HepG2 (cell line): Measurements from ENCODE around the gene DYRK1B. TPM values are rescaled to one million over a fixed set of nuclear protein-coding genes. Genes with fewer than 3 reads are reported as not detected.

ENCODE experiments used
- ATAC-seq: fragments of 200-7000 bp; cut with Tn5 transposase; 3 replicates; pipeline ENCODE4 v1.9.1; 2020; ENCODE audit warnings: mild to moderate bottlenecking, moderate library complexity
- BruUV-seq: library from RNA; stranded (reverse); fragments of 400-500 nt; replicated peaks from 2 replicates; lab custom pipeline; 2021; lab: Mats Ljungman, UMichigan
- CTCF ChIA-PET: fragments of 300-600 bp; formaldehyde crosslinking; extraction: SDS; loops from one replicate; lab custom pipeline; 2021; ENCODE audit warnings: low total read pairs, inconsistent platforms, low intra/inter-chr PET ratio; lab: Yijun Ruan, JAX
- POLR2A ChIA-PET: fragments of 350-600 bp; sonication (Branson Sonifier 250); formaldehyde crosslinking; loops from one replicate; lab custom pipeline; 2020; ENCODE audit warnings: antibody characterized with exemption, inconsistent platforms; lab: Yijun Ruan, JAX
- DNase-seq: peaks from one replicate; pipeline ENCODE4 v3.0.0-alpha.2; 2015; ENCODE audit warnings: low spot score
- FAIRE-seq: peaks from 3 replicates; lab custom pipeline; 2011; peaks lifted over from hg19 to GRCh38; lab: Jason Lieb, UNC
- H2AFZ ChIP-seq: one replicate; pipeline ENCODE4 v1.6.1; 2011; ENCODE audit warnings: low read length, inconsistent platforms
- H3K27ac ChIP-seq: fragments of 300-600 bp; 3 replicates; pipeline ENCODE4 v1.8.0; 2011; ENCODE audit warnings: mixed run types, mild to moderate bottlenecking, mixed read lengths, low read length, inconsistent platforms; ENCODE audit not compliant: insufficient read depth; ENCODE audit errors: extremely low read length
- H3K27me3 ChIP-seq, 2 experiments: fragments of 200-600 bp in 1 of 2; 2 replicates in 1 of 2; 3 replicates in 1 of 2; pipeline versions ENCODE4 v1.6.0 to v1.8.0; 2011; ENCODE audit warnings: low read length in 2 of 2, mild to moderate bottlenecking in 2 of 2, moderate library complexity in 2 of 2, inconsistent platforms in 1 of 2; ENCODE audit not compliant: insufficient read depth in 2 of 2, control insufficient read depth in 1 of 2
- H3K36me3 ChIP-seq, 2 experiments: fragments of 200-600 bp in 1 of 2; replicated peaks in 1 of 2; 2 replicates in 1 of 2; 3 replicates in 1 of 2; pipeline versions ENCODE4 v1.5.1 to v1.8.0; 2011; ENCODE audit warnings: low read length in 2 of 2, inconsistent platforms in 1 of 2; ENCODE audit not compliant: insufficient read depth in 2 of 2, control insufficient read depth in 1 of 2
- H3K4me1 ChIP-seq: 2 replicates; pipeline ENCODE4 v1.5.1; 2012; ENCODE audit warnings: low read length, inconsistent platforms; ENCODE audit not compliant: insufficient read depth
- H3K4me2 ChIP-seq: 2 replicates; pipeline ENCODE4 v1.6.0; 2011; ENCODE audit warnings: low read depth, low read length, inconsistent platforms
- H3K4me3 ChIP-seq, 3 experiments: fragments of 200-600 bp in 1 of 3; sonication (generic), shearing (Covaris generic) in 1 of 3; replicated peaks in 1 of 3; 2 replicates each; pipeline ENCODE4 v1.5.1; 2011 to 2016; ENCODE audit warnings: low read length in 3 of 3, inconsistent platforms in 2 of 3, low read depth in 2 of 3, mild to moderate bottlenecking in 2 of 3, control low read depth in 1 of 3, mixed read lengths in 1 of 3; ENCODE audit not compliant: insufficient read depth in 1 of 3
- H3K79me2 ChIP-seq: one replicate; pipeline ENCODE4 v1.6.1; 2011; ENCODE audit warnings: low read length, inconsistent platforms; ENCODE audit not compliant: insufficient read depth
- H3K9ac ChIP-seq: 2 replicates; pipeline ENCODE4 v1.6.0; 2011; ENCODE audit warnings: mild to moderate bottlenecking, low read depth, low read length, inconsistent platforms; ENCODE audit not compliant: insufficient read depth
- H3K9me3 ChIP-seq: 2 replicates; pipeline ENCODE4 v1.5.1; 2012; ENCODE audit warnings: mild to moderate bottlenecking, low read length
- H4K20me1 ChIP-seq: 2 replicates; pipeline ENCODE4 v1.6.0; 2011; ENCODE audit warnings: inconsistent platforms, mild to moderate bottlenecking, low read length, moderate library complexity; ENCODE audit not compliant: insufficient read depth
- ARNT ChIP-seq: fragments of 450-650 bp; IDR thresholded peaks from 2 replicates; pipeline ENCODE4 v1.6.1; 2017
- CHCHD3 ChIP-seq: sonication (generic); formaldehyde crosslinking; IDR thresholded peaks from 2 replicates; pipeline ENCODE4 v1.8.0; 2022; ENCODE audit warnings: mild to moderate bottlenecking, missing genetic modification reagents, moderate library complexity
- DNMT1 ChIP-seq: sonication (generic); formaldehyde crosslinking; IDR thresholded peaks from 2 replicates; pipeline ENCODE4 v1.5.1; 2020; ENCODE audit warnings: mild to moderate bottlenecking, missing genetic modification reagents
- FOXK1 ChIP-seq: sonication (generic); formaldehyde crosslinking; IDR thresholded peaks from 2 replicates; pipeline ENCODE4 v1.4.0; 2020; ENCODE audit warnings: low read depth, missing genetic modification reagents, borderline replicate concordance
- HIVEP1 ChIP-seq: sonication (generic); formaldehyde crosslinking; IDR thresholded peaks from 2 replicates; pipeline ENCODE4 v1.4.0; 2020; ENCODE audit warnings: mild to moderate bottlenecking, missing genetic modification reagents
- IRF2 ChIP-seq: IDR thresholded peaks from 2 replicates; pipeline ENCODE4 v1.6.1; 2018; ENCODE audit warnings: missing genetic modification reagents, missing compliant biosample characterization
- PHF8 ChIP-seq: sonication (generic); formaldehyde crosslinking; IDR thresholded peaks from 2 replicates; pipeline ENCODE4 v1.5.0; 2020; ENCODE audit warnings: missing genetic modification reagents
- POGZ ChIP-seq: sonication (generic); formaldehyde crosslinking; IDR thresholded peaks from 2 replicates; pipeline ENCODE4 v1.4.0; 2020; ENCODE audit warnings: mild to moderate bottlenecking, missing genetic modification reagents
- RFXAP ChIP-seq: sonication (generic); formaldehyde crosslinking; IDR thresholded peaks from 2 replicates; pipeline ENCODE4 v1.4.0; 2020; ENCODE audit warnings: missing genetic modification reagents, borderline replicate concordance
- STAG1 ChIP-seq: sonication (generic); formaldehyde crosslinking; IDR thresholded peaks from 2 replicates; pipeline ENCODE4 v1.4.0; 2020; ENCODE audit warnings: missing genetic modification reagents
- TBL1XR1 ChIP-seq: fragments of 150-350 bp; IDR thresholded peaks from 2 replicates; pipeline ENCODE4 v1.6.1; 2014; ENCODE audit warnings: borderline replicate concordance, low read length; ENCODE audit not compliant: partially characterized antibody
- XBP1 ChIP-seq: sonication (generic); formaldehyde crosslinking; IDR thresholded peaks from 2 replicates; pipeline ENCODE4 v1.5.0; 2020; ENCODE audit warnings: missing genetic modification reagents
- ZFP62 ChIP-seq: sonication (generic); formaldehyde crosslinking; IDR thresholded peaks from 2 replicates; pipeline ENCODE4 v1.4.0; 2020; ENCODE audit warnings: missing genetic modification reagents
- ZNF253 ChIP-seq: sonication (generic); formaldehyde crosslinking; IDR thresholded peaks from 2 replicates; pipeline ENCODE4 v1.8.0; 2022; ENCODE audit warnings: mild to moderate bottlenecking, missing genetic modification reagents, borderline replicate concordance
- ZNF589 ChIP-seq: sonication (generic); formaldehyde crosslinking; conservative IDR thresholded peaks from 2 replicates; pipeline ENCODE4 v1.8.0; 2022; ENCODE audit warnings: mild to moderate bottlenecking, moderate library complexity, missing genetic modification reagents
- ZNF644 ChIP-seq: IDR thresholded peaks from 2 replicates; pipeline ENCODE4 v1.6.1; 2016; ENCODE audit warnings: low read depth
- ZNF788 ChIP-seq: sonication (generic); formaldehyde crosslinking; IDR thresholded peaks from 2 replicates; pipeline ENCODE4 v1.5.0; 2020; ENCODE audit warnings: mild to moderate bottlenecking, missing genetic modification reagents, borderline replicate concordance
- WGBS: methylation state at CpG from one replicate; pipeline ENCODE4 v1.1.6; 2017; ENCODE audit warnings: low lambda C conversion rate; 5-methylcytosine and 5-hydroxymethylcytosine counted together
- in situ Hi-C: cut with HindIII; loops from 2 replicates; pipeline ENCODE4 v1.10.0; 2017; ENCODE audit warnings: low pct_unique_long_range_greater_than_20kb; ENCODE audit not compliant: extremely low pct_ligation_motif_present
- intact Hi-C: fragments of 100-400 bp; cut with micrococcal nuclease; formaldehyde crosslinking; loops from one replicate; pipeline ENCODE4 v1.10.0; 2022; ENCODE audit not compliant: unreplicated experiment
- polyA plus RNA-seq, 8 experiments: library from polyadenylated mRNA; depleted of rRNA in 3 of 8; stranded (reverse) in 7 of 8; unstranded in 1 of 8; fragments of >200 nt; fragmentation: Illumina TruSeq in 4 of 8; extraction: Trizol in 4 of 8; gene quantifications; 2 replicates each; pipeline versions ENCODE4 v1.2.1 to v1.2.3, GENCODE V29; 2011 to 2016; ENCODE audit warnings: low read depth in 4 of 8, missing spikeins in 1 of 8, mixed read lengths in 1 of 8; ENCODE audit not compliant: insufficient read depth in 1 of 8
- total RNA-seq, 5 experiments: library from RNA; depleted of rRNA; stranded (reverse); fragments of >200 nt; fragmentation: Illumina TruSeq; extraction: Trizol; gene quantifications; 2 replicates each; pipeline ENCODE4 v1.2.3, GENCODE V29; 2016; ENCODE audit warnings: low read depth in 1 of 5
- TF ChIP-seq, protein P1 (sequence below): sonication (generic); formaldehyde crosslinking; IDR thresholded peaks from 2 replicates; pipeline ENCODE4 v1.5.0; 2020; ENCODE audit warnings: missing genetic modification reagents
- TF ChIP-seq, protein P2 (sequence below): sonication (generic); formaldehyde crosslinking; IDR thresholded peaks from 2 replicates; pipeline ENCODE4 v1.4.0; 2020; ENCODE audit warnings: missing genetic modification reagents
- TF ChIP-seq, protein P3 (sequence below): sonication (generic); formaldehyde crosslinking; IDR thresholded peaks from 2 replicates; pipeline ENCODE4 v1.4.0; 2020; ENCODE audit warnings: mild to moderate bottlenecking, low read depth, missing genetic modification reagents
- TF ChIP-seq, protein P4 (sequence below): sonication (generic); formaldehyde crosslinking; IDR thresholded peaks from 2 replicates; pipeline ENCODE4 v1.5.0; 2020; ENCODE audit warnings: mild to moderate bottlenecking, missing genetic modification reagents, borderline replicate concordance
- TF ChIP-seq, protein P5 (sequence below): sonication (generic); formaldehyde crosslinking; IDR thresholded peaks from 2 replicates; pipeline ENCODE4 v1.5.0; 2020; ENCODE audit warnings: missing genetic modification reagents

Gene DYRK1B
- total and polyA plus RNA-seq, 2 of the 13 experiments (the other 11 are each of a cell fraction or from before 2014, with no cell fraction given) = 0.82 to 1.3 TPM

DNA sequence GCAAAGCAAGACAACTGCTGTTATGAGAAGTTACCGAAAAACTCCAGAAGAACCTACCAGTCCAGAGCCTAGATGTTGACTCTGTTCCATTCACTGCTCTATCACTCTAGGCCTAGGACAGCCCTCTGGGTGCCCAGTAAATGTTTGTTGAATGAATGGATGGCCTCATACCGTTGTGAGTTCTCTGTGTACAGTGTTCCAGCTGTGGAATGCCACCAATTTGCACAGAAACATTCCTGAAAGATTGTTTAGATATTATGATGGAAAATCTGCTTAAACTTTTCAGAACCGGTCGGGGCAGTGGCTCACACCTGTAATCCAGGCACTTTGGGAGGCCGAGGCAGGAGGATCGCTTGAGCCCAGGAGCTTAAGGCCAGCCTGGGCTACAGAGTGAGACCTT, 13.6 kb upstream of the DYRK1B start:
- in situ Hi-C loops (no loop called here), intact Hi-C loops (no loop called here)
- peaks cover 36% of the 10 kb centered on the region for H3K79me2 ChIP-seq
- peak; percentile 67 for ATAC-seq
- ChIA-PET CTCF (no interaction called here), POLR2A (interaction anchor here (2.3 kb wide), 1 partner anchor 123 kb away, joined by 16 read pairs; the partner anchor contains the start of gene PSMC4)
- no peaks in the 10 kb centered on the region for H3K9me3 ChIP-seq
- H3K27me3 ChIP-seq = no peaks in the 10 kb centered on the region; a peak in 1 of 5 replicates
- H3K9ac ChIP-seq = no peak overlapping the region
- BruUV-seq = no TSS peak
- no peaks in the 10 kb centered on the region for H3K36me3 ChIP-seq
- FAIRE-seq = no peak
- H3K4me1 ChIP-seq = peaks cover 55% of the 10 kb centered on the region
- WGBS = 42% methylated on average over 6 of the region's 6 CpGs
- H3K4me3 ChIP-seq = peak overlapping the region in 1 of 3 experiments; percentile 86; a peak in 1 of 6 replicates
- peaks cover 27% of the 10 kb centered on the region for H4K20me1 ChIP-seq
- peak; percentile 63 for DNase-seq
- H2AFZ ChIP-seq = no peak overlapping the region
- no peak overlapping the region for H3K27ac ChIP-seq
- peak overlapping the region; percentile 96 for H3K4me2 ChIP-seq
- TF ChIP-seq TBL1XR1 (no peak), FOXK1 (no peak), STAG1 (CRISPR knock-in tag) (no peak), CHCHD3 (CRISPR knock-in tag) (no peak), DNMT1 (CRISPR knock-in tag) (no peak), XBP1 (CRISPR knock-in tag) (no peak), ZFP62 (CRISPR knock-in tag) (no peak), HIVEP1 (CRISPR knock-in tag) (no peak), ZNF788 (CRISPR knock-in tag) (no peak), ARNT (no peak), ZNF253 (CRISPR knock-in tag) (no peak), IRF2 (CRISPR knock-in tag) (no peak), ZNF644 (0 out of 2 replicates have a peak, but pooled peaks have one; percentile 25), ZNF589 (CRISPR knock-in tag) (no peak), RFXAP (no peak), POGZ (CRISPR knock-in tag) (no peak), PHF8 (no peak)
- TF ChIP-seq, protein P1, sequence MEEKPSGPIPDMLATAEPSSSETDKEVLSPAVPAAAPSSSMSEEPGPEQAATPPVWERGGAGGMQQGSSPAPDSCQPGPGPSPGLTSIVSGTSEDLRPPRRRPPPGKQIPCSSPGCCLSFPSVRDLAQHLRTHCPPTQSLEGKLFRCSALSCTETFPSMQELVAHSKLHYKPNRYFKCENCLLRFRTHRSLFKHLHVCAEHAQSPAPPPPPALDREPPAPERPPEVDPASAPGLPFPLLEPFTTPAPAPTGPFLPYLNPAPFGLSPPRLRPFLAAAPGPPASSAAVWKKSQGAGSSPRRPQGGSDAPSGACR (CRISPR knock-in tag) = no peak
- TF ChIP-seq, protein P2, sequence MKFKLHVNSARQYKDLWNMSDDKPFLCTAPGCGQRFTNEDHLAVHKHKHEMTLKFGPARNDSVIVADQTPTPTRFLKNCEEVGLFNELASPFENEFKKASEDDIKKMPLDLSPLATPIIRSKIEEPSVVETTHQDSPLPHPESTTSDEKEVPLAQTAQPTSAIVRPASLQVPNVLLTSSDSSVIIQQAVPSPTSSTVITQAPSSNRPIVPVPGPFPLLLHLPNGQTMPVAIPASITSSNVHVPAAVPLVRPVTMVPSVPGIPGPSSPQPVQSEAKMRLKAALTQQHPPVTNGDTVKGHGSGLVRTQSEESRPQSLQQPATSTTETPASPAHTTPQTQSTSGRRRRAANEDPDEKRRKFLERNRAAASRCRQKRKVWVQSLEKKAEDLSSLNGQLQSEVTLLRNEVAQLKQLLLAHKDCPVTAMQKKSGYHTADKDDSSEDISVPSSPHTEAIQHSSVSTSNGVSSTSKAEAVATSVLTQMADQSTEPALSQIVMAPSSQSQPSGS (CRISPR knock-in tag) = no peak
- TF ChIP-seq, protein P3, sequence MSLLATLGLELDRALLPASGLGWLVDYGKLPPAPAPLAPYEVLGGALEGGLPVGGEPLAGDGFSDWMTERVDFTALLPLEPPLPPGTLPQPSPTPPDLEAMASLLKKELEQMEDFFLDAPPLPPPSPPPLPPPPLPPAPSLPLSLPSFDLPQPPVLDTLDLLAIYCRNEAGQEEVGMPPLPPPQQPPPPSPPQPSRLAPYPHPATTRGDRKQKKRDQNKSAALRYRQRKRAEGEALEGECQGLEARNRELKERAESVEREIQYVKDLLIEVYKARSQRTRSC = no peak
- TF ChIP-seq, protein P4, sequence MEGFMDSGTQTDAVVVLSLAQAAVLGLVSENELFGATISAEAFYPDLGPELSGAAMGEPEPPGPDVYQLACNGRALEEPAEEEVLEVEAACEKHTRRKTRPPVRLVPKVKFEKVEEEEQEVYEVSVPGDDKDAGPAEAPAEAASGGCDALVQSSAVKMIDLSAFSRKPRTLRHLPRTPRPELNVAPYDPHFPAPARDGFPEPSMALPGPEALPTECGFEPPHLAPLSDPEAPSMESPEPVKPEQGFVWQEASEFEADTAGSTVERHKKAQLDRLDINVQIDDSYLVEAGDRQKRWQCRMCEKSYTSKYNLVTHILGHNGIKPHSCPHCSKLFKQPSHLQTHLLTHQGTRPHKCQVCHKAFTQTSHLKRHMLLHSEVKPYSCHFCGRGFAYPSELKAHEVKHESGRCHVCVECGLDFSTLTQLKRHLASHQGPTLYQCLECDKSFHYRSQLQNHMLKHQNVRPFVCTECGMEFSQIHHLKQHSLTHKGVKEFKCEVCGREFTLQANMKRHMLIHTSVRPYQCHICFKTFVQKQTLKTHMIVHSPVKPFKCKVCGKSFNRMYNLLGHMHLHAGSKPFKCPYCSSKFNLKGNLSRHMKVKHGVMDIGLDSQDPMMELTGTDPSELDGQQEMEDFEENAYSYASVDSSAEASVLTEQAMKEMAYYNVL (CRISPR knock-in tag) = no peak
- TF ChIP-seq, protein P5, sequence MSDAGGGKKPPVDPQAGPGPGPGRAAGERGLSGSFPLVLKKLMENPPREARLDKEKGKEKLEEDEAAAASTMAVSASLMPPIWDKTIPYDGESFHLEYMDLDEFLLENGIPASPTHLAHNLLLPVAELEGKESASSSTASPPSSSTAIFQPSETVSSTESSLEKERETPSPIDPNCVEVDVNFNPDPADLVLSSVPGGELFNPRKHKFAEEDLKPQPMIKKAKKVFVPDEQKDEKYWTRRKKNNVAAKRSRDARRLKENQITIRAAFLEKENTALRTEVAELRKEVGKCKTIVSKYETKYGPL (CRISPR knock-in tag) = no peak
